ENCODE measurements around the gene MRPS30.

DNA sequence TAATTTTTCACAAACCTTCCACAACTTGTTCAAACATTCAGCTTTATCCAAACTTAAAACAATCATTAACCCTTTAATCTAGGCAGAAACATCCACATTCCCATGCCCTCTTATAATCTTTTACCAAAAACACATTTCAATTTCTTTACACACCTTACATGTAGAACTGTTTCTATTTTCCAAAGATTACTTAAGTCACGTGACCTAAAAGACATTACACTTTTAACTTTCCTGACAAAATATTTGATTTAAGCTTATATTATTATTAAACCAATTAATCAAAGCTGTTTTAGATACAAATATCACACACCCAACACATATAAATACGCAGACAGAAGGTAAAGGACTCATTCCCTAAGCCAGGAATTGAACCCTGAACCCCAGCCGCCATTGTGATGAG, 21.0 kb upstream of the MRPS30 start:
- TF ChIP-seq, protein P1, sequence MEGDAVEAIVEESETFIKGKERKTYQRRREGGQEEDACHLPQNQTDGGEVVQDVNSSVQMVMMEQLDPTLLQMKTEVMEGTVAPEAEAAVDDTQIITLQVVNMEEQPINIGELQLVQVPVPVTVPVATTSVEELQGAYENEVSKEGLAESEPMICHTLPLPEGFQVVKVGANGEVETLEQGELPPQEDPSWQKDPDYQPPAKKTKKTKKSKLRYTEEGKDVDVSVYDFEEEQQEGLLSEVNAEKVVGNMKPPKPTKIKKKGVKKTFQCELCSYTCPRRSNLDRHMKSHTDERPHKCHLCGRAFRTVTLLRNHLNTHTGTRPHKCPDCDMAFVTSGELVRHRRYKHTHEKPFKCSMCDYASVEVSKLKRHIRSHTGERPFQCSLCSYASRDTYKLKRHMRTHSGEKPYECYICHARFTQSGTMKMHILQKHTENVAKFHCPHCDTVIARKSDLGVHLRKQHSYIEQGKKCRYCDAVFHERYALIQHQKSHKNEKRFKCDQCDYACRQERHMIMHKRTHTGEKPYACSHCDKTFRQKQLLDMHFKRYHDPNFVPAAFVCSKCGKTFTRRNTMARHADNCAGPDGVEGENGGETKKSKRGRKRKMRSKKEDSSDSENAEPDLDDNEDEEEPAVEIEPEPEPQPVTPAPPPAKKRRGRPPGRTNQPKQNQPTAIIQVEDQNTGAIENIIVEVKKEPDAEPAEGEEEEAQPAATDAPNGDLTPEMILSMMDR (IDR thresholded peaks at IDR 0.05) = no peak
- TF ChIP-seq POLR2A (IDR thresholded peaks at IDR 0.05) = no peak
- no peak for TF ChIP-seq POLR2AphosphoS5 (IDR thresholded peaks at IDR 0.05)

Data from upper lobe of left lung (tissue), 4 donors.